HepG2 (cell line): ENCODE measurements around the gene ATG7. TPM values are rescaled to one million over a fixed set of nuclear protein-coding genes. Genes with fewer than 3 reads are reported as not detected.

ENCODE experiments used
- FOXC1 ChIP-seq: sonication (generic); formaldehyde crosslinking; IDR thresholded peaks from 2 replicates; pipeline ENCODE4 v1.8.0; 2022; ENCODE audit warnings: mild to moderate bottlenecking, missing genetic modification reagents, borderline replicate concordance
- HCFC1 ChIP-seq: fragments of 150-350 bp; IDR thresholded peaks from 2 replicates; pipeline ENCODE4 v1.6.1; 2014; ENCODE audit warnings: low read depth, low read length
- IKZF4 ChIP-seq: sonication (generic); formaldehyde crosslinking; IDR thresholded peaks from 2 replicates; pipeline ENCODE4 v1.5.1; 2020; ENCODE audit warnings: borderline replicate concordance, mild to moderate bottlenecking, low read depth, missing genetic modification reagents; ENCODE audit errors: not compliant biosample characterization
- IRF2 ChIP-seq: IDR thresholded peaks from 2 replicates; pipeline ENCODE4 v1.6.1; 2018; ENCODE audit warnings: missing genetic modification reagents, missing compliant biosample characterization
- KAT7 ChIP-seq: IDR thresholded peaks from 2 replicates; pipeline ENCODE4 v1.6.1; 2018; ENCODE audit warnings: borderline replicate concordance, missing compliant biosample characterization
- MTF1 ChIP-seq: sonication (generic); formaldehyde crosslinking; IDR thresholded peaks from 2 replicates; pipeline ENCODE4 v1.5.0; 2020; ENCODE audit warnings: missing genetic modification reagents
- NFYC ChIP-seq: IDR thresholded peaks from 2 replicates; pipeline ENCODE4 v1.6.1; 2016; ENCODE audit warnings: missing genetic modification reagents, missing compliant biosample characterization
- NR2F2 ChIP-seq: IDR thresholded peaks from 2 replicates; pipeline ENCODE4 v1.6.1; 2012; ENCODE audit warnings: low read depth, inconsistent platforms, borderline replicate concordance
- RELA ChIP-seq: sonication (generic); formaldehyde crosslinking; IDR thresholded peaks from 2 replicates; pipeline ENCODE4 v1.4.0; 2020; ENCODE audit warnings: missing genetic modification reagents
- SATB2 ChIP-seq: sonication (generic); formaldehyde crosslinking; IDR thresholded peaks from 2 replicates; pipeline ENCODE4 v1.5.0; 2020; ENCODE audit warnings: missing genetic modification reagents
- TBX2 ChIP-seq: sonication (generic); formaldehyde crosslinking; IDR thresholded peaks from 2 replicates; pipeline ENCODE4 v1.5.0; 2020; ENCODE audit warnings: missing genetic modification reagents, mild to moderate bottlenecking, borderline replicate concordance
- TEAD3 ChIP-seq: optimal IDR thresholded peaks from 2 replicates; pipeline ENCODE3; 2016; ENCODE audit warnings: borderline replicate concordance
- ZMYM3 ChIP-seq: sonication (generic); formaldehyde crosslinking; IDR thresholded peaks from 2 replicates; pipeline ENCODE4 v1.5.1; 2020; ENCODE audit warnings: mild to moderate bottlenecking, missing genetic modification reagents
- ZNF34 ChIP-seq: sonication (generic); formaldehyde crosslinking; IDR thresholded peaks from 2 replicates; pipeline ENCODE4 v1.4.0; 2020; ENCODE audit warnings: mild to moderate bottlenecking, missing genetic modification reagents, borderline replicate concordance
- ZSCAN12 ChIP-seq: sonication (generic); formaldehyde crosslinking; IDR thresholded peaks from 2 replicates; pipeline ENCODE4 v1.9.0; 2021; ENCODE audit warnings: mild to moderate bottlenecking, missing genetic modification reagents
- polyA plus RNA-seq, 8 experiments: library from polyadenylated mRNA; depleted of rRNA in 3 of 8; stranded (reverse) in 7 of 8; unstranded in 1 of 8; fragments of >200 nt; fragmentation: Illumina TruSeq in 4 of 8; extraction: Trizol in 4 of 8; gene quantifications; 2 replicates each; pipeline versions ENCODE4 v1.2.1 to v1.2.3, GENCODE V29; 2011 to 2016; ENCODE audit warnings: low read depth in 4 of 8, missing spikeins in 1 of 8, mixed read lengths in 1 of 8; ENCODE audit not compliant: insufficient read depth in 1 of 8
- total RNA-seq, 5 experiments: library from RNA; depleted of rRNA; stranded (reverse); fragments of >200 nt; fragmentation: Illumina TruSeq; extraction: Trizol; gene quantifications; 2 replicates each; pipeline ENCODE4 v1.2.3, GENCODE V29; 2016; ENCODE audit warnings: low read depth in 1 of 5
- TF ChIP-seq, protein P1 (sequence below): sonication (generic); formaldehyde crosslinking; IDR thresholded peaks from 2 replicates; pipeline ENCODE4 v1.8.1; 2022; ENCODE audit warnings: mild to moderate bottlenecking, missing genetic modification reagents
- TF ChIP-seq, protein P2 (sequence below): IDR thresholded peaks from 2 replicates; pipeline ENCODE4 v1.6.1; 2016; ENCODE audit warnings: mild to moderate bottlenecking, missing biosample characterization, missing genetic modification reagents
- TF ChIP-seq, protein P3 (sequence below): sonication (generic); formaldehyde crosslinking; IDR thresholded peaks from 2 replicates; pipeline ENCODE4 v1.5.0; 2020; ENCODE audit warnings: mild to moderate bottlenecking, missing genetic modification reagents
- TF ChIP-seq, protein P4 (sequence below): IDR thresholded peaks from 2 replicates; pipeline ENCODE4 v1.6.1; 2012; ENCODE audit warnings: inconsistent platforms
- TF ChIP-seq, protein P5 (sequence below): IDR thresholded peaks from 2 replicates; pipeline ENCODE4 v1.6.1; 2016
- TF ChIP-seq, protein P6 (sequence below): sonication (generic); formaldehyde crosslinking; IDR thresholded peaks from 2 replicates; pipeline ENCODE4 v1.4.0; 2020; ENCODE audit warnings: missing genetic modification reagents

The ATG7 gene
- total and polyA plus RNA-seq, 2 of the 13 experiments (the other 11 are each of a cell fraction or from before 2014, with no cell fraction given) = 7.8 to 22.1 TPM

DNA sequence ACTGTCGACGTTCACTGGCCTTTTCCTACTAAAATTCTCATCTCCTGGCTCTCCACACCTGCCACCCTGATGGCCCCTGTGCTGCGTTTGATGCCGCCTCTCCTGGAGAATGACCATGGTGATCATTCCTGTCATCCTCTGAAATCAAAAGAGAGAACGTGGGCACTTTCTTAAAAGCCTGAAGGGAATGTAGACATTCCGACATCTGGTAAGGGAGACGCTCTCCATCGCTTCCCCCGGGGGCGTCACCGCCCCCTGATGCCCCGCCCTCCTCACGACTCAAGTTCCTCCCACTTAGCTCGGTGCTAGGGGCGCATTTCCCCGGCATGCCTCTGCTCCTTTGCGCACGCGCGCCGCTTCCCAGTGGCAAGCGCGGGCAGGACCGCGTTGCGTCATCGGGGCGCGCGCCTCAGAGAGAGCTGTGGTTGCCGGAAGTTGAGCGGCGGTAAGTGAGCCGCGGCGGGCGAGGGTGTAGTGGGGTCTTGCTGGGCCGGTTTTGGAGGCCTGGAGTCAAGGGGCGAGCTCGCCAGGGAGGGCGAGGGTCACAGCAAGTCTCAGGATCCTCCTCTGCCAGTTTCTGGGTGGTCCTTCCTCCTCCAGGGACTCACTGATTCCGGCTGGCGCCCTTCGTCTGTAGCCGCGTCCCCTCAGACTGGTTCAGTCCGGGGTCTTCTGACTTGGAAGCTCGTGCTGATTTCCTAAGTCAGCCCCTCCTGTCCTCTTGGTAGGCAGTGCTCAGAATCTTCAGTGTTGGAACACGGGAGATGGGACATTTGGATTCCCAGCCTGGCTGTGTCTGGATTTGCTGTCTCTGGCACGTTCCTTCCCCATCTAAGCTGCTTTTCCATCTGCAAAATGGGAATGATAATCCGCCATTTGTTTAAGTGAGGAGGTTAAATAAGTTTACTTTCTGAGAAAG is at the start of gene ATG7 (continued):
- TF ChIP-seq IKZF4 (CRISPR knock-in tag) (no peak), NFYC (CRISPR knock-in tag) (peak; percentile 55), HCFC1 (peak; percentile 45; the same call in 1 of the 2 replicates), NR2F2 (no peak), ZSCAN12 (CRISPR knock-in tag) (no peak), TBX2 (CRISPR knock-in tag) (peak; percentile 66; the same call in 1 of the 2 replicates), SATB2 (CRISPR knock-in tag) (no peak), MTF1 (CRISPR knock-in tag) (no peak), RELA (CRISPR knock-in tag) (peak; percentile 78; the same call in 1 of the 2 replicates), IRF2 (CRISPR knock-in tag) (peak; percentile 70; the same call in 1 of the 2 replicates), ZNF34 (0 out of 2 replicates have a peak, but pooled peaks have one; percentile 48), TEAD3 (CRISPR knock-in tag) (peak; percentile 76), FOXC1 (CRISPR knock-in tag) (peak; percentile 45; the same call in 1 of the 2 replicates), ZMYM3 (peak; percentile 21; the same call in 1 of the 2 replicates), KAT7 (peak; percentile 89)
- TF ChIP-seq, protein P1, sequence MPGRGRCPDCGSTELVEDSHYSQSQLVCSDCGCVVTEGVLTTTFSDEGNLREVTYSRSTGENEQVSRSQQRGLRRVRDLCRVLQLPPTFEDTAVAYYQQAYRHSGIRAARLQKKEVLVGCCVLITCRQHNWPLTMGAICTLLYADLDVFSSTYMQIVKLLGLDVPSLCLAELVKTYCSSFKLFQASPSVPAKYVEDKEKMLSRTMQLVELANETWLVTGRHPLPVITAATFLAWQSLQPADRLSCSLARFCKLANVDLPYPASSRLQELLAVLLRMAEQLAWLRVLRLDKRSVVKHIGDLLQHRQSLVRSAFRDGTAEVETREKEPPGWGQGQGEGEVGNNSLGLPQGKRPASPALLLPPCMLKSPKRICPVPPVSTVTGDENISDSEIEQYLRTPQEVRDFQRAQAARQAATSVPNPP (CRISPR knock-in tag) = no peak
- TF ChIP-seq, protein P2, sequence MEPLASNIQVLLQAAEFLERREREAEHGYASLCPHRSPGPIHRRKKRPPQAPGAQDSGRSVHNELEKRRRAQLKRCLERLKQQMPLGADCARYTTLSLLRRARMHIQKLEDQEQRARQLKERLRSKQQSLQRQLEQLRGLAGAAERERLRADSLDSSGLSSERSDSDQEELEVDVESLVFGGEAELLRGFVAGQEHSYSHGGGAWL (CRISPR knock-in tag) = peak; percentile 77; the same call in 1 of the 2 replicates
- TF ChIP-seq, protein P3, sequence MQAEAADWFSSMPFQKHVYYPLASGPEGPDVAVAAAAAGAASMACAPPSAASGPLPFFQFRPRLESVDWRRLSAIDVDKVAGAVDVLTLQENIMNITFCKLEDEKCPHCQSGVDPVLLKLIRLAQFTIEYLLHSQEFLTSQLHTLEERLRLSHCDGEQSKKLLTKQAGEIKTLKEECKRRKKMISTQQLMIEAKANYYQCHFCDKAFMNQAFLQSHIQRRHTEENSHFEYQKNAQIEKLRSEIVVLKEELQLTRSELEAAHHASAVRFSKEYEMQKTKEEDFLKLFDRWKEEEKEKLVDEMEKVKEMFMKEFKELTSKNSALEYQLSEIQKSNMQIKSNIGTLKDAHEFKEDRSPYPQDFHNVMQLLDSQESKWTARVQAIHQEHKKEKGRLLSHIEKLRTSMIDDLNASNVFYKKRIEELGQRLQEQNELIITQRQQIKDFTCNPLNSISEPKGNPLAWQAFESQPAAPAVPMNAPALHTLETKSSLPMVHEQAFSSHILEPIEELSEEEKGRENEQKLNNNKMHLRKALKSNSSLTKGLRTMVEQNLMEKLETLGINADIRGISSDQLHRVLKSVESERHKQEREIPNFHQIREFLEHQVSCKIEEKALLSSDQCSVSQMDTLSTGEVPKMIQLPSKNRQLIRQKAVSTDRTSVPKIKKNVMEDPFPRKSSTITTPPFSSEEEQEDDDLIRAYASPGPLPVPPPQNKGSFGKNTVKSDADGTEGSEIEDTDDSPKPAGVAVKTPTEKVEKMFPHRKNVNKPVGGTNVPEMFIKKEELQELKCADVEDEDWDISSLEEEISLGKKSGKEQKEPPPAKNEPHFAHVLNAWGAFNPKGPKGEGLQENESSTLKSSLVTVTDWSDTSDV = 0 out of 2 replicates have a peak, but pooled peaks have one; percentile 53
- TF ChIP-seq, protein P4, sequence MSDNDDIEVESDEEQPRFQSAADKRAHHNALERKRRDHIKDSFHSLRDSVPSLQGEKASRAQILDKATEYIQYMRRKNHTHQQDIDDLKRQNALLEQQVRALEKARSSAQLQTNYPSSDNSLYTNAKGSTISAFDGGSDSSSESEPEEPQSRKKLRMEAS = peak; percentile 63
- TF ChIP-seq, protein P5, sequence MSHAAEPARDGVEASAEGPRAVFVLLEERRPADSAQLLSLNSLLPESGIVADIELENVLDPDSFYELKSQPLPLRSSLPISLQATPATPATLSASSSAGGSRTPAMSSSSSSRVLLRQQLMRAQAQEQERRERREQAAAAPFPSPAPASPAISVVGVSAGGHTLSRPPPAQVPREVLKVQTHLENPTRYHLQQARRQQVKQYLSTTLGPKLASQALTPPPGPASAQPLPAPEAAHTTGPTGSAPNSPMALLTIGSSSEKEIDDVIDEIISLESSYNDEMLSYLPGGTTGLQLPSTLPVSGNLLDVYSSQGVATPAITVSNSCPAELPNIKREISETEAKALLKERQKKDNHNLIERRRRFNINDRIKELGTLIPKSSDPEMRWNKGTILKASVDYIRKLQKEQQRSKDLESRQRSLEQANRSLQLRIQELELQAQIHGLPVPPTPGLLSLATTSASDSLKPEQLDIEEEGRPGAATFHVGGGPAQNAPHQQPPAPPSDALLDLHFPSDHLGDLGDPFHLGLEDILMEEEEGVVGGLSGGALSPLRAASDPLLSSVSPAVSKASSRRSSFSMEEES = 0 out of 2 replicates have a peak, but pooled peaks have one; percentile 54
- TF ChIP-seq, protein P6, sequence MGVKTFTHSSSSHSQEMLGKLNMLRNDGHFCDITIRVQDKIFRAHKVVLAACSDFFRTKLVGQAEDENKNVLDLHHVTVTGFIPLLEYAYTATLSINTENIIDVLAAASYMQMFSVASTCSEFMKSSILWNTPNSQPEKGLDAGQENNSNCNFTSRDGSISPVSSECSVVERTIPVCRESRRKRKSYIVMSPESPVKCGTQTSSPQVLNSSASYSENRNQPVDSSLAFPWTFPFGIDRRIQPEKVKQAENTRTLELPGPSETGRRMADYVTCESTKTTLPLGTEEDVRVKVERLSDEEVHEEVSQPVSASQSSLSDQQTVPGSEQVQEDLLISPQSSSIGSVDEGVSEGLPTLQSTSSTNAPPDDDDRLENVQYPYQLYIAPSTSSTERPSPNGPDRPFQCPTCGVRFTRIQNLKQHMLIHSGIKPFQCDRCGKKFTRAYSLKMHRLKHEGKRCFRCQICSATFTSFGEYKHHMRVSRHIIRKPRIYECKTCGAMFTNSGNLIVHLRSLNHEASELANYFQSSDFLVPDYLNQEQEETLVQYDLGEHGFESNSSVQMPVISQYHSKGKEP (CRISPR knock-in tag) = no peak; the same call in 1 of the 2 replicates
